ENCODE data around the gene USE1.
"Not testable (repeated sequence)": the region's sequence is repeated elsewhere in the genome, so short reads cannot be mapped to it uniquely, and the experiment has no call there.

DNA sequence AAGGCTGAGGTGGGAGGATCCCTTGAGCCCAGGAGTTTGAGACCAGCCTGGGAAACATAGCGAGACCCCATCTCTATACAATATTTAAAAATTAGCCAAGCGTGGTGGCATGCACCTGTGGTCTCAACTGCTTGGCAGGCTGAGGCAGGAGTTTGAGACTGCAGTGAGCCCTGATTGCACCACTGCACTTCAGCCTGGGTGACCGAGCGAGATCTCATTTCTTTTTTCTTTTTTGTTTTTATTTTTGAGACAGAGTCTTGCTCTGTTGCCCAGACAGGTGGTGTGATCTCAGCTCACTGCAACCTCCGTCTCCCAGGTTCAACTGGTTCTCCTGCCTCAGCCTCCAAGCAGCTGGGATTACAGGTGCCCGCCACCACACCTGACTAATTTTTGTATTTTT, 23.4 kb upstream of the USE1 start:
- TF ChIP-seq CTCF (IDR thresholded peaks at IDR 0.05; ENCODE audit: low read depth, low read length, missing input control); TAF1 (conservative IDR thresholded peaks at IDR 0.05); SP1 (IDR thresholded peaks at IDR 0.05); REST (IDR thresholded peaks at IDR 0.05): not testable (repeated sequence)
